Activated CD4-positive, alpha-beta T cell treated with anti-CD3 and anti-CD28 coated beads, Interleukin-2, amount 50 U/mL, for 1 hour (primary cell): ENCODE data around the gene ADGRA3.
"Not testable (repeated sequence)": the region's sequence is repeated elsewhere in the genome, so short reads cannot be mapped to it uniquely, and the experiment has no call there.

Experiments used
- DNase-seq: peaks from one replicate; pipeline ENCODE4 v3.0.0-alpha.2; 2020

The ADGRA3 gene

GRCh38 chr4:22434895-22435294 lies 81.0 kb downstream of the ADGRA3 start:
- DNase-seq: no peak

GRCh38 chr4:22430626-22431025 lies 85.2 kb downstream of the ADGRA3 start:
- DNase-seq: no peak

DNA sequence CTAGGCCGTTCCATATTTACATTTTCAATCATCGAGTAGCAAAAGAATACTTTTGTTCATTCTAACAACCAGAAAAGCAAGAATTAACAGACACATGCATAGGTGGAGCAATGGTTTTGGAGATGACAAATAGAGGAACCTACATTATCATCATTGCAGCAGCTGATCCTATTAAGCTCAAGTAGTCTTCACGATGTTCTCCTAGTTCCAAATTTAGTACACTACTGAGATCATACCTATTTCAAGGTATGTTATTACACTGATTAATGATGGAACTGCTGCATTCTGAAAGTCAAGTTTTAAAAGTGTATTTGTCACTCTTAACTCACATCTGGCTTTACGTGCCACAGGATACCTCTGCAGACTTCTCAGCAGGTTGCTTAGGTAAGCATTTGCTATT lies 87.4 kb downstream of the ADGRA3 start:
- no peak for DNase-seq

GRCh38 chr4:22427675-22428074 lies 88.2 kb downstream of the ADGRA3 start:
- DNase-seq: no peak

- no peak for DNase-seq
These were observed 95.6 kb downstream of the ADGRA3 start for GRCh38 chr4:22420291-22420690.

- DNase-seq: no peak
These were observed 98.5 kb downstream of the ADGRA3 start for GRCh38 chr4:22417408-22417807.

GRCh38 chr4:22416403-22416802 lies 99.5 kb downstream of the ADGRA3 start:
- DNase-seq: no peak

DNA sequence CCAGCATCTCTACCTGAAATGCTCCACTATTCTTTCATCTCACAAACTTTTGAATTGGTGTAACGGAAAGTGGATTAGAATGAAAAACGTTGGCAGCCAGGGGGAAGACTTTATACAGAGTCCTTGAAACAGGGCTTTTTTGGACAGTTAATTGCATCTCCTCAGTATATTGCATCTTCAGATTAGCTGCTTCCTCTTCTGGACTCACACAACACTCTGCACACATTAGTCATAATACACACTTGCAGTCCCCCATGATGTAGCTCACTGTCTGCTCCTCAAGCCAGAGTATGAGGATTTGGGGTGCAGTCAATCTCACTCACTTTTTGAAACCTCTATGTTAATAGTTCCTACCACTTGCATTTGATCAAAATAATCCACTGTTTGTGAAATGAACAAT lies 101.0 kb downstream of the ADGRA3 start:
- DNase-seq: no peak

GRCh38 chr4:22413471-22413870 lies 102.4 kb downstream of the ADGRA3 start:
- DNase-seq: no peak

DNA sequence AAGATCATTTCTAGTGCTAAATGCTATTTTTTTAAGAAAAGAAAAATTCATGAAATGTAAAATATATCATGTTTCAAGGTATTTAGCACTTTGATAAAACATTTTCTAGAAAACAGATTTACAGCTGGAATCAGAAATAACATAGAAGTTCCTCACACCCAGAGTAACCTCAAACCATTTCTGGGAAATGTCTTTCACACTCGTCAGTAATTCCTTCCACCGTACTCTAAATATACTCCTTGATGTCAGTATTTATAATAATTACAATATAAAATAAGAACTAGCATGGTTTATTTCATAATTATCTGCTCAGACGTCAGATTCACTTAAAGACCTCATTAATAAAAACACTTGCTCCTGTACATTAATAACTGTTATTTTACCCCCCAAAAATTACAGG lies 103.9 kb downstream of the ADGRA3 start:
- DNase-seq: no peak

- no peak for DNase-seq
These were observed 105.1 kb downstream of the ADGRA3 start for GRCh38 chr4:22410645-22411247.

DNA sequence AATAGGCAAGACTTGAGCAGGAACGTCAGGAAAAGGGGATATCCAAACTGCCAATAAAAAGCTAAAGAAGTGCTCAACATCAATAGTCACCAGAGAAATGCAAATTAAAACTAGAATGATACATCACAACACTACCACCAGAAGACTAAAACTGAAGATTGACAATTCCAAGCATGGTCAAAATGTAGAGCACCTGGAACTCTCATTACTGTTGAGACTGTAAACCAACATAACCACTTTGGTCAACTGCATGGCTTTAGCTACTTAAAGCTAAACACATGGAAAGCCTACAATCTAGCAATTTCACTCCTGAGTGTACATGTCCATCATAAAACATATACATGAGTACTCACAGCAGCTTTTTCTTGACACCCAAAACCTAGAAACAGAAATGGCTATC lies 107.4 kb downstream of the ADGRA3 start:
- DNase-seq: no peak

GRCh38 chr4:22407361-22407760 lies 108.5 kb downstream of the ADGRA3 start:
- DNase-seq: no peak

DNA sequence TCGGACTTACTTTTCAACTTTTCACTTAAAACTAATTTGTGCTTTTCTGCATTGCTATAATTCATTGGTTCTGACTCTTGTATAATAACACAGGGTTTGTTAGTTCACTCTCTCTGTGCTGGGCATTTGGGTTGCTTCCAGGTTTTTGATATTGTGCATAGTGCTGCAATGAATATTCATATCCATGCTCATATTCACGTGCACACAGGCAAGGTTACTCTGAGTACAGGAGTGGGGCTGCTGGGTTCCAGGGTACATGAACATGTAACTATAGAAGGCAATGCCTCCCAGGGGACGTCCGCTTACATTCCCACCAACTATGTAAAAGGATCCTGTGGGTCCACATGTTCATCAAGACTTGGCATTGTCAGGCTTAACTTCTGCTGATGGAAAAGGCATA lies 117.2 kb downstream of the ADGRA3 start:
- DNase-seq: no peak

GRCh38 chr4:22391551-22391950 lies 124.3 kb downstream of the ADGRA3 start:
- no peak for DNase-seq

GRCh38 chr4:22389240-22389870 lies 126.5 kb downstream of the ADGRA3 start:
- DNase-seq: peak; percentile 3

- no peak for DNase-seq
These were observed 130.3 kb downstream of the ADGRA3 start for GRCh38 chr4:22385611-22386011.

DNA sequence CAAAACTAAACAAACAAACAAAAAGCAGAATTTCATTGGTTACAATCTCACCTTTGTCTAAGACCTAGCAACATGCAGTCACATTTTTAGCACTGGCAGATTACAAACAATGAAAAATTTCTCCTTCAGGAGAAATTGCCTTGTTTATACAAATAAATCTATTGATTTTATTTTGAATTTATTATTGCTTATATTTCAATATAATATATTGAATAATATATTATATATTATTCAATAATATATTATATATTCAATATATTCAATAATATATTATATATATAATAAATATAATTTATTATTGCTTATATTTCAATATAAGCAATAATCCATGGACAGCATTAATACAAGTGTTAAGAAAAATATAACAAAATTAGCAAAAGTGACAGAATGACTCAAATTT lies 131.7 kb downstream of the ADGRA3 start:
- DNase-seq: no peak

GRCh38 chr4:22382216-22382615 lies 133.7 kb downstream of the ADGRA3 start:
- DNase-seq: not testable (repeated sequence)

DNA sequence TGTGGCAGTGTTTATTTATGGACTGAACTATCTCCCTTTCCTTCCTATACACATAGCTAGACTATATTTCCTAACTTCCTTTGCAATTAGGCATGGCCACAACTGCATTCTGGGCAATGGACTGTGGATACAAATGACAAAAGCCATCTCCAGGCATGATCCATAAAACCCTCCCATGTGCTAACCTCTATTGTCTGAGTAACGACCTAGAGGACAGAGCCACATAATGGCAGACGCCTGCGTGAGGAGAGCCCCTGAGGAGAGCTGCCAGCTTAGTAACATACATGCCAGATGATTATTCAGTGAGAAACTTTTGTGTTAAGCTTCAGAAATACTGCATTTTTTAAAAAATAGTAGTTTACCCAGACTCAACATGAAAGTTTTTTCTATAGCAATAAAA lies 142.9 kb downstream of the ADGRA3 start:
- DNase-seq: no peak

DNA sequence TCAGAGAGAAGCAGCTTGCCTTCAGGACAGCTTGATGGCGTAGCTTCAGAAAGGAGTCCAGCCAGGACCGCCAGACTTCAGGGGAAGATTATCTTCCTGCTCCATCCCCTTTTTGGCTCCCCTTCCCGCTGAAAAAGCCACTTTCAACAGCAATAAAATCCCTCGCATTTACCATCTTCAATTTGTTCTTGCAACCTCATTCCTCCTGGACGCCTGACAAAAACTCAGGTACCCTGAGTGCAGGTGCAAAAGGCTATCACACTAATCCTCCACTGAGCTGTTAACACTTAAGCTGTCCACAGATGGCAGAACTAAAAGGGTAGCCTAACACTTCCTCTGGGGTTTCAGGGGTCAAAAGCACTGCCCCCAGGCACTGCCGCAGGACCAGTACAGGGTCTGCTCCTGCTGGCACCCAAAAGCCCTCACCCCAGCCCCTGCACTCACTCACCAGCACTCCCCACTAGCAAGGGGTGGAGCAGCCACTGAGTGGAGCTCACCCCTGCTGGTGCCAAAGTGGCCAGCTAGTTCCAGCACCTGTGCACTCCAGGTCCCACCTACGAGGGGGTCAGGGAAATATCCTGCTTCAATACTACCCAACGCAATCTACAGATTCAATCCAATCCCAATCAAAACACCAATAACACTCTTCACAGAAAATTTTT lies 145.8 kb downstream of the ADGRA3 start:
- DNase-seq: no peak

GRCh38 chr4:22363787-22364186 lies 152.1 kb downstream of the ADGRA3 start:
- no peak for DNase-seq

GRCh38 chr4:22363036-22363435 lies 152.8 kb downstream of the ADGRA3 start:
- no peak for DNase-seq

DNA sequence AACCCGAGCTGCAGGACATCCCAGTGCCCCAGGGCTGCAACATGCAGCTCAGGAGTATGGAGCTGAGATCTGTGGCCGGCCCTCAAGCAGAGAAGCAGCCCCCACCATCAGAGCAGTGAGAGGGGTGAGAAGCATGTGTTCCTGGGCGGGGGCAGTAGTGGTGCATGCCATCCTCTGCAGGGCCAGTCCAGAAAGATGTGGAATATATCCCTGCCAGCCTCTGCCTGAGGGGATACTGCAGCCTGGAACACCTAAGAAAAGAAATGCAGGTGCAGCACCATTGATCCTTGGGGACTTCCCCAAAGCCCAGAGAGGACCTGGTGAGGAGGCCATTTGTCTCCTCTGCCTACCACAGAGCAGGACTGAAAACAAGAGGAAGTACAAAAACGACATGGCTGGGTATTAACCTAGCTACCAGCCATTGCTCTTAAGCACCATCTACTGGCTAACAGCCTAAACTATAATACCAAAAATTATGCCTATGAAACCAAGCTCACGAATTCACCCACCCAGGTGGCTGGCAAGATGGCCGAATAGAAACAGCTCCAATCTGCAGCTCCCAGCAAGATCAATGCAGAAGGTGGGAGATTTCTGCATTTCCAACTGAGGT lies 158.8 kb downstream of the ADGRA3 start:
- no peak for DNase-seq
